A673 (cell line): ENCODE results near the gene SLC25A1. TPM values are rescaled to one million over a fixed set of nuclear protein-coding genes. Genes with fewer than 3 reads are reported as not detected.

Experiments used
- BruUV-seq: library from RNA; stranded (reverse); fragments of 400-500 nt; replicated peaks from 2 replicates; lab custom pipeline; 2021; lab: Mats Ljungman, UMichigan
- CTCF ChIA-PET: fragments of 300-600 bp; sonication (Branson Sonifier 250); formaldehyde crosslinking; loops from one replicate; lab custom pipeline; 2022; ENCODE audit warnings: antibody characterized with exemption; lab: Charles Lee
- POLR2A ChIA-PET: fragments of 300-600 bp; sonication (Branson Sonifier 250); formaldehyde crosslinking; loops from one replicate; lab custom pipeline; 2022; ENCODE audit warnings: antibody characterized with exemption; ENCODE audit not compliant: low non-redundant PET; lab: Charles Lee
- DNase-seq: peaks from one replicate; pipeline ENCODE4 v3.0.0-alpha.2; 2015; ENCODE audit warnings: low spot score
- H3K27ac ChIP-seq: fragments of 200-600 bp; sonication (generic); 2 replicates; pipeline ENCODE4 v1.5.1; 2016; ENCODE audit warnings: mixed run types, low read depth, mild to moderate bottlenecking, mixed read lengths, antibody characterized with exemption, low read length; ENCODE audit not compliant: poor library complexity, severe bottlenecking
- H3K27me3 ChIP-seq: fragments of 200-600 bp; sonication (generic); replicated peaks from 2 replicates; pipeline ENCODE4 v1.6.1; 2017; ENCODE audit warnings: mixed run types, low read depth, mild to moderate bottlenecking, mixed read lengths, antibody characterized with exemption, low read length; ENCODE audit not compliant: insufficient read depth, poor library complexity
- H3K36me3 ChIP-seq: fragments of 200-600 bp; sonication (generic); 2 replicates; pipeline ENCODE4 v1.6.1; 2016; ENCODE audit warnings: mixed run types, mild to moderate bottlenecking, mixed read lengths, antibody characterized with exemption, low read length; ENCODE audit not compliant: insufficient read depth, poor library complexity, severe bottlenecking
- H3K4me1 ChIP-seq: fragments of 200-600 bp; sonication (generic); 2 replicates; pipeline ENCODE4 v1.6.1; 2017; ENCODE audit warnings: mixed run types, mild to moderate bottlenecking, mixed read lengths, antibody characterized with exemption, low read length; ENCODE audit not compliant: insufficient read depth, poor library complexity, severe bottlenecking
- H3K4me3 ChIP-seq: fragments of 200-600 bp; sonication (generic); 2 replicates; pipeline ENCODE4 v1.5.1; 2016; ENCODE audit warnings: low read depth, mixed run types, mild to moderate bottlenecking, mixed read lengths, low read length; ENCODE audit not compliant: poor library complexity, severe bottlenecking
- H3K9me3 ChIP-seq: fragments of 200-600 bp; sonication (generic); 2 replicates; pipeline ENCODE4 v1.6.1; 2016; ENCODE audit warnings: mixed run types, low read depth, mild to moderate bottlenecking, mixed read lengths, antibody characterized with exemption, low read length; ENCODE audit not compliant: poor library complexity, severe bottlenecking
- EZH2 ChIP-seq: fragments of 200-600 bp; sonication (generic); IDR thresholded peaks from 2 replicates; pipeline ENCODE4 v1.6.1; 2017; ENCODE audit warnings: borderline replicate concordance, low read depth, mild to moderate bottlenecking, mixed read lengths, antibody characterized with exemption, low read length; ENCODE audit not compliant: poor library complexity, severe bottlenecking
- intact Hi-C: fragments of 100-400 bp; cut with micrococcal nuclease; formaldehyde crosslinking; loops from one replicate; pipeline ENCODE4 v1.10.0; 2022; ENCODE audit not compliant: unreplicated experiment
- total RNA-seq: library from RNA; stranded (reverse); gene quantifications from 2 replicates; pipeline ENCODE4 v1.2.3, GENCODE V29; 2021
- TF ChIP-seq, protein P1 (sequence below): fragments of 300-800, 200-600 bp; sonication (generic); conservative IDR thresholded peaks from 2 replicates; pipeline ENCODE4 v1.5.1; 2017; ENCODE audit warnings: low read depth, mild to moderate bottlenecking, antibody characterized with exemption, low read length, moderate library complexity, mixed read lengths

The SLC25A1 gene
- total RNA-seq, 1 experiment from 2014 or later = 91.0 TPM

GRCh38 chr22:19139001-19139356 is 39.6 kb downstream of the SLC25A1 start:
- Histone ChIP-seq H3K27me3 (no peaks in the 10 kb centered on the region), H3K4me3 (no peak overlapping the region), H3K36me3 (peaks cover 28% of the 10 kb centered on the region), H3K9me3 (no peaks in the 10 kb centered on the region), H3K4me1 (no peaks in the 10 kb centered on the region), H3K27ac (no peak overlapping the region)
- BruUV-seq = no TSS peak
- TF ChIP-seq EZH2 = no peak
- TF ChIP-seq, protein P1, sequence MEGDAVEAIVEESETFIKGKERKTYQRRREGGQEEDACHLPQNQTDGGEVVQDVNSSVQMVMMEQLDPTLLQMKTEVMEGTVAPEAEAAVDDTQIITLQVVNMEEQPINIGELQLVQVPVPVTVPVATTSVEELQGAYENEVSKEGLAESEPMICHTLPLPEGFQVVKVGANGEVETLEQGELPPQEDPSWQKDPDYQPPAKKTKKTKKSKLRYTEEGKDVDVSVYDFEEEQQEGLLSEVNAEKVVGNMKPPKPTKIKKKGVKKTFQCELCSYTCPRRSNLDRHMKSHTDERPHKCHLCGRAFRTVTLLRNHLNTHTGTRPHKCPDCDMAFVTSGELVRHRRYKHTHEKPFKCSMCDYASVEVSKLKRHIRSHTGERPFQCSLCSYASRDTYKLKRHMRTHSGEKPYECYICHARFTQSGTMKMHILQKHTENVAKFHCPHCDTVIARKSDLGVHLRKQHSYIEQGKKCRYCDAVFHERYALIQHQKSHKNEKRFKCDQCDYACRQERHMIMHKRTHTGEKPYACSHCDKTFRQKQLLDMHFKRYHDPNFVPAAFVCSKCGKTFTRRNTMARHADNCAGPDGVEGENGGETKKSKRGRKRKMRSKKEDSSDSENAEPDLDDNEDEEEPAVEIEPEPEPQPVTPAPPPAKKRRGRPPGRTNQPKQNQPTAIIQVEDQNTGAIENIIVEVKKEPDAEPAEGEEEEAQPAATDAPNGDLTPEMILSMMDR = no peak
- ChIA-PET CTCF (no interaction called here), POLR2A (no interaction called here)
- intact Hi-C loops = no loop called here
- DNase-seq = no peak

- Histone ChIP-seq H3K27me3 (no peaks in the 10 kb centered on the region), H3K4me3 (no peak overlapping the region), H3K9me3 (no peaks in the 10 kb centered on the region), H3K36me3 (peaks cover 30% of the 10 kb centered on the region), H3K4me1 (no peaks in the 10 kb centered on the region), H3K27ac (peak overlapping the region; percentile 26)
- intact Hi-C loops = no loop called here
- CTCF ChIA-PET = no interaction called here
- no TSS peak for BruUV-seq
- peak; percentile 35 for DNase-seq
- POLR2A ChIA-PET = no interaction called here
- TF ChIP-seq, protein P1 = no peak
- no peak for TF ChIP-seq EZH2
Observed at GRCh38 chr22:19138217-19139000, 40.1 kb downstream of the SLC25A1 start.

DNA sequence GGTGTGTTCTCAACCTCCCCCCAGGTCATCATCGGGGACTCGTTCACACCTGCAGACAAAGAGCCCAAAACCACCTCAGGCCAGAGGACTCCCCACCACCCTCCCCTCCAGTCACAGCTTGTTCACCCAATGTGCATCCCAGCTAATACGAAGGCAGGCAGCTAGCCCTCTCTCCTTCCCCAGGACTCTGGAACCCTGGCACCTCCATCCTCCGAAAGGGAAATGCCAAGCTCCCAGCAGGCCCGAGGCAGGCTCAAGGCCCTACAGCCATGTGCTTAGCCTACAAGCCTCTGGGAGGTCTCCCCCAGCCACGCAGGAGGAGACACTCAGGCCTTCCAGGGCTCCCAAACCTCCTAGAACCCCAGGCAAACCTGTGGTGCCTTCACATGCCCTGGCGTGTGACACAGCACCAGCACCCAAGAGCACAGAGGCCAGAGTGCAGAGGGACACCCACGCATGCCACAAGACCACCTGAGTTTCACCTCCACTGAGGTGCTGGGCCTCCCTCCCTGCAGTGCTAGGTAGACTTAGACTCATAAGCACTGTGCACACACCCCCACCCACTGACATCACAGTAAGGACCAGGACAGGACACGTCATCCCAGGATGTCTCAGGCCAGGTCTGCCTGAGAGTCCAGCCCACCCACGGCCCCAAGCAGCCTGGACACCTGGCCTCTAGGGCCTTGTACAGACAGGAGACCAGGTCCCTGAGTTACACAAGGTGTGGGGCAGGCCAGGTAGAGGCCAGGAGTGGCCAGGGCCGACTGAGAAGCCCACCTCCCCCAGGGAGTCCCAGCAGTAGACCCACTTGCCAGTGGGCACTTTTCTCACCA is 40.9 kb downstream of the SLC25A1 start:
- Histone ChIP-seq H3K4me1 (no peaks in the 10 kb centered on the region), H3K27ac (peak overlapping the region; percentile 26), H3K27me3 (no peaks in the 10 kb centered on the region), H3K36me3 (peaks cover 30% of the 10 kb centered on the region), H3K4me3 (no peak overlapping the region), H3K9me3 (no peaks in the 10 kb centered on the region)
- intact Hi-C loops = no loop called here
- BruUV-seq = no TSS peak
- ChIA-PET CTCF (no interaction called here), POLR2A (no interaction called here)
- no peak for DNase-seq
- TF ChIP-seq EZH2 = no peak
- TF ChIP-seq, protein P1 = no peak
